Measurements from ENCODE around the gene FOXL2NB. TPM values are rescaled to one million over a fixed set of nuclear protein-coding genes. Genes with fewer than 3 reads are reported as not detected.

The FOXL2NB gene
- total RNA-seq, 1 donor from 2014 or later, result not detected

DNA sequence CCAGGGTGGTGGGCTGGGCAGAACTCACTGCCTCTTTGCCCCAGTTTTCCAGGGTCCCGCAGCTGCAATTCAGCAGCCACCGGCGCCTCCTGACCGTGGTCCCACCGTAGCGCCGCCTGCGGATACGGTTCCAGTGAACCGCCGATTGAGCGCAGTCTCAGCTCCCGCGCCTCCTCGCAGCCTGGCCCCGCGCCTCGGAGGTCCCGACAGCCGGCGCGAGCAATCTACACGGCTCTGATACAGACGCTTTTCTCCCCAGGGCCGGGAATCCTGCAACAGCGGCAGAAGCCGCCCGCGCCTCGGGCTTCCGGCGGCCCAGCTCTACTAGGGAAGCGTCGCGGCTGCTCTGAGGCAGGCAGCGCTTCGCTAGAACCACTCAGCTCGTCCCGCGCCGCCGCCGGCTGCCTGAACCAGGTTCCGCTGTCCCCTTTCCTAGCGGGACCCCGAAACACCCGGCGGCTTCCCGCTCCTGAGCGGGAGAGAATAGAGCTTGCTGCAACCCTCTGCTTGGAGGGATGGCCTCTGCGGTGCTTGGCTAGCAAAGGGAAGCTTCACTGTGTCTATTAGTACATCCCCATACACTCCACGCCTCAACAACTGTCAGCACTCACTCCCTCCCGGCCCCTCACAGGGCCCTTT, 3.1 kb downstream of the FOXL2NB start:
- Histone ChIP-seq H3K27ac (replicated peaks) (no peak overlapping the region), H3K9me3 (replicated peaks) (no peaks in the 10 kb centered on the region), H3K27me3 (ENCODE audit: low read depth) (peaks cover 100% of the 10 kb centered on the region), H3K36me3 (no peaks in the 10 kb centered on the region), H3K4me3 (peak overlapping the region; percentile 61), H3K4me1 (peaks cover 36% of the 10 kb centered on the region)
- no peak for TF ChIP-seq CTCF (IDR thresholded peaks at IDR 0.05; ENCODE audit: borderline replicate concordance)
- intact Hi-C loops (cut with micrococcal nuclease), result no loop called here
- no peak for DNase-seq

DNA sequence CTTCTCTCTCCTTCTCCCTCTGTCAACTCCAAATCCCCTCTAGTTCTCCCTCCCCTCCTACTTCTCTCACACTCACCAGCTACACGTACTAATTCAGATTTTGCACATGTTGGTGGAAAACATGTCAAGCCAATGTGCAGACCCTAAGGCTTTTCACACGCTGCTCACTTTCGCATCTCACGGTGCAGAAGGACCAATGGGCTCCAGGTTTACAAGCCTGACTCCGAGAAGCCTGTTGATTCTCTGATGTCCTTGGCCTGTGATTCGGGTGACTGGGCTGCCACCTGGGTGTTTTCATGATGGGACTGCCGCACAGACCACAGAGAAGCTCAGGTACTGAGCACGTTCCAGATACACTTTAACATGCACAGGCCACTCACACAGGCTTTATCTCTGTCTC, 3.7 kb downstream of the FOXL2NB start:
- no peak for TF ChIP-seq CTCF (IDR thresholded peaks at IDR 0.05; ENCODE audit: borderline replicate concordance)
- H3K36me3 ChIP-seq, result no peaks in the 10 kb centered on the region
- peaks cover 32% of the 10 kb centered on the region for H3K4me1 ChIP-seq
- no peak overlapping the region for H3K27ac ChIP-seq (replicated peaks)
- no peak for DNase-seq
- intact Hi-C loops (cut with micrococcal nuclease), result no loop called here
- H3K9me3 ChIP-seq (replicated peaks), result no peaks in the 10 kb centered on the region
- peak overlapping the region; percentile 61 for H3K4me3 ChIP-seq
- peaks cover 100% of the 10 kb centered on the region for H3K27me3 ChIP-seq (ENCODE audit: low read depth)

DNA sequence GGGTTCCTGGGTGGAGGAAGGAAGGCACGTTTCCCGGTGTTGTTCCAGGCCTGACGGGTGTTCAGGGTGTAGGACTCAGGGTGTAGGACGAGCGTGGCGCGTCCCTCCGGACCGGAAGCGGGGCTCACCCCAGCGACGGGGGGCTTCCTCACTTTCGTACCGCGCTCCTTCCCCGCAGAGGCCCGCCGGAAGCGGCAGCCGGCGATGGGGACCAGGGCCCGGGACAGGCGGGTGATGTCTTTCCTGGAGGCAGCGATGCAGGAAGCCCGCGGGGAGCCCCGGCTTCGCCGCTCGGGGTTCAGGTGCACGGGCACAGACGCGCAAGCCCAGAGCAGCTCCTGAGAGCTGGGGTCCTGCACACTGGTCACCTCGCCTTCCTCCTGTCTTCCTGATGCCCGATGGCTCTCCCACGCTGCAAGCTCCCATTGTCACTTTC, 13.4 kb downstream of the FOXL2NB start:
- peaks cover 97% of the 10 kb centered on the region for H3K27me3 ChIP-seq (ENCODE audit: low read depth)
- DNase-seq, result no peak

DNA sequence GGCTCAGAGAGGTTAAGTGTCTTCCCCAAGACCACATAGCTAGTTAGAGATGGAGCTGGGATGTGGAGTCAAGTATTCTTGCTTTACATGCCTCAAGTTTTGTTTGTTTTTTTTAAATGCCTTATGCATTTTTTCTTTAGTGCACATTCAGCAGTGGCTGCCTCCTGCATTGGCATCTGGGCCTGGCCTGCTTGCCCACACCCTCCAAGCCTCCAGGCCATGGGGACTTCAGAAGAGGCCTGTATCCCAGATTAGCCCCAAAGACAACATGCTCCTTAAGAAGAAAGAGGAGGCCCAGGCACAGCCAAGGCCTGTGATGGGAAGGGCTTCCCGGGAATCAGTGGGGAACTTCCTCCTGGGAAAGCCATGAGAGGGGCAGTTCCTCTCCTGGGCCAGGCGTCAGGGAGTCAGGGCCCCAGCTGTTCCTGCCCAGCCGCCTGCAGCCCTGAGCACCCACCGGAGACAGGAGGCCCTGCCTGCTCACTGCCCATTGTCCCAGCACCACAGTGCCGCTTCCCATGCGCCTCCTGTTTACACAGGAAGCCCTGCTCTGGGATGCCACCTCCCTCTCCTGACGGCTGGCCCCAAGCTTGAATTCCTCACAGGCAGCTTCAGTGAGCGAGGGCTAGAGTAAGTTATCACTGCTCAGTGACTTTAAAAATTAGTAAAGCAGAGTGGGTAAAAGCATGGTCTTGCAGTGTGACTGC, 16.0 kb downstream of the FOXL2NB start:
- intact Hi-C loops (cut with micrococcal nuclease), result no loop called here
- Histone ChIP-seq H3K4me3 (no peak overlapping the region), H3K27me3 (ENCODE audit: low read depth) (peaks cover 90% of the 10 kb centered on the region), H3K9me3 (replicated peaks) (peaks cover 25% of the 10 kb centered on the region), H3K4me1 (peaks cover 7% of the 10 kb centered on the region), H3K36me3 (no peaks in the 10 kb centered on the region), H3K27ac (replicated peaks) (no peak overlapping the region)
- no peak for TF ChIP-seq CTCF (IDR thresholded peaks at IDR 0.05; ENCODE audit: borderline replicate concordance)
- no peak for DNase-seq

More for the DNA sequence above, 13.4 kb downstream of the FOXL2NB start:
- intact Hi-C loops (cut with micrococcal nuclease), result no loop called here
- Histone ChIP-seq H3K4me3 (peak overlapping the region; percentile 17), H3K36me3 (no peaks in the 10 kb centered on the region), H3K27ac (replicated peaks) (no peak overlapping the region), H3K4me1 (peaks cover 7% of the 10 kb centered on the region), H3K9me3 (replicated peaks) (peaks cover 21% of the 10 kb centered on the region)
- no peak for TF ChIP-seq CTCF (IDR thresholded peaks at IDR 0.05; ENCODE audit: borderline replicate concordance)

GRCh38 chr3:138964264-138964663, 17.2 kb downstream of the FOXL2NB start:
- Histone ChIP-seq H3K4me3 (no peak overlapping the region), H3K4me1 (peaks cover 7% of the 10 kb centered on the region), H3K27ac (replicated peaks) (no peak overlapping the region), H3K9me3 (replicated peaks) (peaks cover 25% of the 10 kb centered on the region), H3K36me3 (no peaks in the 10 kb centered on the region), H3K27me3 (ENCODE audit: low read depth) (peaks cover 90% of the 10 kb centered on the region)
- TF ChIP-seq CTCF (IDR thresholded peaks at IDR 0.05; ENCODE audit: borderline replicate concordance), result no peak
- DNase-seq, result no peak
- intact Hi-C loops (cut with micrococcal nuclease), result no loop called here
